ENCODE results near the gene CADM1.

Gene CADM1

GRCh38 chr11:115151010-115151409 lies 353.2 kb downstream of the CADM1 start:
- Histone ChIP-seq H3K4me1 (ENCODE audit: insufficient read depth, low read length) (no peaks in the 10 kb centered on the region), H3K4me3 (ENCODE audit: low read length) (no peak overlapping the region), H3K9me3 (ENCODE audit: low read length) (no peaks in the 10 kb centered on the region), H2AFZ (ENCODE audit: low read depth, low read length) (no peak overlapping the region), H3K36me3 (ENCODE audit: insufficient read depth, low read length) (no peaks in the 10 kb centered on the region), H3K27me3 (ENCODE audit: insufficient read depth, low read length) (peaks cover 4% of the 10 kb centered on the region)

GRCh38 chr11:115148691-115149090 lies 355.5 kb downstream of the CADM1 start:
- H3K4me1 ChIP-seq (ENCODE audit: insufficient read depth, low read length) = no peaks in the 10 kb centered on the region
- H2AFZ ChIP-seq (ENCODE audit: low read depth, low read length) = no peak overlapping the region
- peaks cover 6% of the 10 kb centered on the region for H3K27me3 ChIP-seq (ENCODE audit: insufficient read depth, low read length)
- no peaks in the 10 kb centered on the region for H3K36me3 ChIP-seq (ENCODE audit: insufficient read depth, low read length)
- H3K4me3 ChIP-seq (ENCODE audit: low read length) = no peak overlapping the region
- no peaks in the 10 kb centered on the region for H3K9me3 ChIP-seq (ENCODE audit: low read length)

- Histone ChIP-seq H3K36me3 (ENCODE audit: insufficient read depth, low read length) (no peaks in the 10 kb centered on the region), H3K4me1 (ENCODE audit: insufficient read depth, low read length) (no peaks in the 10 kb centered on the region), H3K27me3 (ENCODE audit: insufficient read depth, low read length) (peaks cover 9% of the 10 kb centered on the region), H3K4me3 (ENCODE audit: low read length) (no peak overlapping the region), H2AFZ (ENCODE audit: low read depth, low read length) (no peak overlapping the region), H3K9me3 (ENCODE audit: low read length) (no peaks in the 10 kb centered on the region)
Observed at GRCh38 chr11:115148101-115148500, 356.1 kb downstream of the CADM1 start.

GRCh38 chr11:115147243-115147807 lies 356.9 kb downstream of the CADM1 start:
- Histone ChIP-seq H3K4me1 (ENCODE audit: insufficient read depth, low read length) (no peaks in the 10 kb centered on the region), H2AFZ (ENCODE audit: low read depth, low read length) (no peak overlapping the region), H3K4me3 (ENCODE audit: low read length) (no peak overlapping the region), H3K36me3 (ENCODE audit: insufficient read depth, low read length) (no peaks in the 10 kb centered on the region), H3K27me3 (ENCODE audit: insufficient read depth, low read length) (peaks cover 9% of the 10 kb centered on the region), H3K9me3 (ENCODE audit: low read length) (no peaks in the 10 kb centered on the region)

- Histone ChIP-seq H3K36me3 (ENCODE audit: insufficient read depth, low read length) (no peaks in the 10 kb centered on the region), H3K27me3 (ENCODE audit: insufficient read depth, low read length) (peaks cover 15% of the 10 kb centered on the region), H3K9me3 (ENCODE audit: low read length) (no peaks in the 10 kb centered on the region), H3K4me3 (ENCODE audit: low read length) (no peak overlapping the region), H3K4me1 (ENCODE audit: insufficient read depth, low read length) (no peaks in the 10 kb centered on the region), H2AFZ (ENCODE audit: low read depth, low read length) (no peak overlapping the region)
Observed at GRCh38 chr11:115146425-115146824, 357.8 kb downstream of the CADM1 start.

GRCh38 chr11:115145324-115145723 lies 358.9 kb downstream of the CADM1 start:
- no peaks in the 10 kb centered on the region for H3K4me1 ChIP-seq (ENCODE audit: insufficient read depth, low read length)
- no peaks in the 10 kb centered on the region for H3K9me3 ChIP-seq (ENCODE audit: low read length)
- peaks cover 16% of the 10 kb centered on the region for H3K27me3 ChIP-seq (ENCODE audit: insufficient read depth, low read length)
- no peak overlapping the region for H3K4me3 ChIP-seq (ENCODE audit: low read length)
- no peak overlapping the region for H2AFZ ChIP-seq (ENCODE audit: low read depth, low read length)
- no peaks in the 10 kb centered on the region for H3K36me3 ChIP-seq (ENCODE audit: insufficient read depth, low read length)

GRCh38 chr11:115144914-115145313 lies 359.3 kb downstream of the CADM1 start:
- peaks cover 16% of the 10 kb centered on the region for H3K27me3 ChIP-seq (ENCODE audit: insufficient read depth, low read length)
- H3K36me3 ChIP-seq (ENCODE audit: insufficient read depth, low read length) = no peaks in the 10 kb centered on the region
- H2AFZ ChIP-seq (ENCODE audit: low read depth, low read length) = no peak overlapping the region
- no peak overlapping the region for H3K4me3 ChIP-seq (ENCODE audit: low read length)
- H3K9me3 ChIP-seq (ENCODE audit: low read length) = no peaks in the 10 kb centered on the region
- no peaks in the 10 kb centered on the region for H3K4me1 ChIP-seq (ENCODE audit: insufficient read depth, low read length)

- H3K36me3 ChIP-seq (ENCODE audit: insufficient read depth, low read length) = no peaks in the 10 kb centered on the region
- no peak overlapping the region for H3K4me3 ChIP-seq (ENCODE audit: low read length)
- H3K4me1 ChIP-seq (ENCODE audit: insufficient read depth, low read length) = no peaks in the 10 kb centered on the region
- no peak overlapping the region for H2AFZ ChIP-seq (ENCODE audit: low read depth, low read length)
- H3K27me3 ChIP-seq (ENCODE audit: insufficient read depth, low read length) = peaks cover 16% of the 10 kb centered on the region
- H3K9me3 ChIP-seq (ENCODE audit: low read length) = no peaks in the 10 kb centered on the region
Observed at GRCh38 chr11:115144014-115144413, 360.2 kb downstream of the CADM1 start.

GRCh38 chr11:115141231-115142114 lies 362.7 kb downstream of the CADM1 start:
- H3K4me1 ChIP-seq (ENCODE audit: insufficient read depth, low read length) = no peaks in the 10 kb centered on the region
- H2AFZ ChIP-seq (ENCODE audit: low read depth, low read length) = no peak overlapping the region
- H3K4me3 ChIP-seq (ENCODE audit: low read length) = no peak overlapping the region
- no peaks in the 10 kb centered on the region for H3K36me3 ChIP-seq (ENCODE audit: insufficient read depth, low read length)
- peaks cover 24% of the 10 kb centered on the region for H3K27me3 ChIP-seq (ENCODE audit: insufficient read depth, low read length)
- H3K9me3 ChIP-seq (ENCODE audit: low read length) = no peaks in the 10 kb centered on the region

- H3K9me3 ChIP-seq (ENCODE audit: low read length) = no peaks in the 10 kb centered on the region
- no peaks in the 10 kb centered on the region for H3K4me1 ChIP-seq (ENCODE audit: insufficient read depth, low read length)
- H2AFZ ChIP-seq (ENCODE audit: low read depth, low read length) = no peak overlapping the region
- H3K4me3 ChIP-seq (ENCODE audit: low read length) = no peak overlapping the region
- H3K27me3 ChIP-seq (ENCODE audit: insufficient read depth, low read length) = peaks cover 19% of the 10 kb centered on the region
- H3K36me3 ChIP-seq (ENCODE audit: insufficient read depth, low read length) = no peaks in the 10 kb centered on the region
Observed at GRCh38 chr11:115135936-115136335, 368.3 kb downstream of the CADM1 start.

- peaks cover 19% of the 10 kb centered on the region for H3K27me3 ChIP-seq (ENCODE audit: insufficient read depth, low read length)
- H3K9me3 ChIP-seq (ENCODE audit: low read length) = no peaks in the 10 kb centered on the region
- H2AFZ ChIP-seq (ENCODE audit: low read depth, low read length) = no peak overlapping the region
- no peak overlapping the region for H3K4me3 ChIP-seq (ENCODE audit: low read length)
- H3K4me1 ChIP-seq (ENCODE audit: insufficient read depth, low read length) = peaks cover 3% of the 10 kb centered on the region
- no peaks in the 10 kb centered on the region for H3K36me3 ChIP-seq (ENCODE audit: insufficient read depth, low read length)
Observed at GRCh38 chr11:115134926-115135325, 369.3 kb downstream of the CADM1 start.

GRCh38 chr11:115133475-115134209 lies 370.6 kb downstream of the CADM1 start:
- H3K36me3 ChIP-seq (ENCODE audit: insufficient read depth, low read length) = no peaks in the 10 kb centered on the region
- H2AFZ ChIP-seq (ENCODE audit: low read depth, low read length) = no peak overlapping the region
- no peak overlapping the region for H3K4me3 ChIP-seq (ENCODE audit: low read length)
- peaks cover 19% of the 10 kb centered on the region for H3K27me3 ChIP-seq (ENCODE audit: insufficient read depth, low read length)
- peaks cover 11% of the 10 kb centered on the region for H3K4me1 ChIP-seq (ENCODE audit: insufficient read depth, low read length)
- no peaks in the 10 kb centered on the region for H3K9me3 ChIP-seq (ENCODE audit: low read length)

All from neuron (in vitro differentiated cells).